Activated CD8-positive, alpha-beta memory T cell treated with anti-CD3 and anti-CD28 coated beads, Interleukin-2, amount 10 ng/mL, durations not matched to agents 7 days and 5 days (primary cell): ENCODE measurements around the gene OAS2. TPM values are rescaled to one million over a fixed set of nuclear protein-coding genes. Genes with fewer than 3 reads are reported as not detected.
"Not testable (repeated sequence)": the region's sequence is repeated elsewhere in the genome, so short reads cannot be mapped to it uniquely, and the experiment has no call there.

Experiments
- ATAC-seq: fragments of 150-1000 bp; cut with Tn5 transposase; one replicate; pipeline ENCODE4 v1.10.0; 2021; ENCODE audit warnings: moderate library complexity
- CTCF ChIA-PET: fragments of 350-600 bp; sonication (Branson Sonifier 250); formaldehyde crosslinking; loops from one replicate; lab custom pipeline; 2021; ENCODE audit warnings: antibody characterized with exemption; lab: Charles Lee
- DNase-seq: peaks from one replicate; pipeline ENCODE4 v3.0.0-alpha.2; 2020
- H3K27ac Mint-ChIP-seq: one replicate; pipeline ENCODE4 v1.8.0; 2021; ENCODE audit warnings: mild to moderate bottlenecking, mixed read lengths
- H3K27me3 Mint-ChIP-seq: one replicate; pipeline ENCODE4 v1.8.0; 2021; ENCODE audit warnings: mixed read lengths
- H3K36me3 Mint-ChIP-seq: one replicate; pipeline ENCODE4 v1.8.0; 2021; ENCODE audit warnings: mild to moderate bottlenecking, mixed read lengths
- H3K4me1 Mint-ChIP-seq: one replicate; pipeline ENCODE4 v1.8.0; 2021; ENCODE audit warnings: mixed read lengths
- H3K4me3 Mint-ChIP-seq: one replicate; pipeline ENCODE4 v1.8.0; 2021; ENCODE audit warnings: mild to moderate bottlenecking, moderate library complexity, mixed read lengths
- H3K9me3 Mint-ChIP-seq: one replicate; pipeline ENCODE4 v1.8.0; 2022; ENCODE audit warnings: low read depth, mixed read lengths
- total RNA-seq, 2 experiments: library from RNA; stranded (reverse); gene quantifications; one replicate each; pipeline ENCODE4 v1.2.3, GENCODE V29; 2021

Gene OAS2
- total RNA-seq, 2 experiments from 2014 or later = 276 to 383 TPM

DNA sequence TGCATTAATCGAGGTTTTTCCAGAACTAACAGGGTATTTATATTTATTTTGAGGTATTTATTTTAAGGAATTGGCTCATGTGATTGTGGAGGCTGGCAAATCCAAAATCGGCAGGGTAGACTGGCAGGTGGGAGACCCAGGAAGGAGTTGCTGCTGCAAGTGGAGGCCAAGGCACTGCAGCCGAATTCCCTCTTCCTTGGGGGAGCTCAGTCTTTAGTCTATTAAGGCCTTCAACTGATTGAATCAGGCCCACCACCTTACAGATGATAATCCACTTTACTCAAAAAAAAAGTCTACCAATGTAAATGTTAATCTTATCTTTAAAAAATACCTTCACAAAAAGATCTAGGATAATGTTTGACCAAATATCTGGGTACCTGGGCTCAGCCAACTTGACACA, 1.2 kb upstream of the OAS2 start:
- Mint-ChIP-seq H3K27ac (peak overlapping the region; percentile 100), H3K4me3 (no peak overlapping the region), H3K27me3 (no peaks in the 10 kb centered on the region), H3K9me3 (peaks cover under 1% of the 10 kb centered on the region), H3K4me1 (peaks cover 40% of the 10 kb centered on the region), H3K36me3 (peaks cover 57% of the 10 kb centered on the region)
- CTCF ChIA-PET = interaction anchor here (1.2 to 6.9 kb wide), 5 partner anchors 15 to 74 kb away, joined by 3 to 67 read pairs (median 12); partner anchors contain the start of genes OAS1 and OAS3
- ATAC-seq (no peak), DNase-seq (no peak)

DNA sequence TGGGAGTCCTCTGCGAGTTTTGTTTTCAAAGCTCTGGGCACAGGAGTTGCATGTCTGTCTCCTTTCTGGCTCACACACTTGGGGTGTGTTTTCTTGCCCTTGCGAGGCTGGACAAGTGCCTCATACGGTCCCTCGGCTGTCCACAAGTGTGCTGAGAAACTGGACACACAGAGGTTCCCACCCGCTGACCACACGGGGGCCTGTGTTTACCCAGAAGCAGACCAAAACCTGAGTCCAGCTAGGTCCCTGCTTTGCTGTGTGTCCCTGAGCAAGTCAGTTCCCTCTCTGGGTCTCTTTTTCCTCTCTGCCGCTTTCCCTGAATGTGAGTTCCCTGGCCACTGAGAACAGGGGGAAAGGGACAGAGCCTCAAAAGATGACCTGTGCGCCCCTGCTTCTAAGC, 678 bp upstream of the OAS2 start:
- H3K27ac Mint-ChIP-seq = peak overlapping the region; percentile 100
- peaks cover 58% of the 10 kb centered on the region for H3K36me3 Mint-ChIP-seq
- H3K4me1 Mint-ChIP-seq = peaks cover 45% of the 10 kb centered on the region

DNA sequence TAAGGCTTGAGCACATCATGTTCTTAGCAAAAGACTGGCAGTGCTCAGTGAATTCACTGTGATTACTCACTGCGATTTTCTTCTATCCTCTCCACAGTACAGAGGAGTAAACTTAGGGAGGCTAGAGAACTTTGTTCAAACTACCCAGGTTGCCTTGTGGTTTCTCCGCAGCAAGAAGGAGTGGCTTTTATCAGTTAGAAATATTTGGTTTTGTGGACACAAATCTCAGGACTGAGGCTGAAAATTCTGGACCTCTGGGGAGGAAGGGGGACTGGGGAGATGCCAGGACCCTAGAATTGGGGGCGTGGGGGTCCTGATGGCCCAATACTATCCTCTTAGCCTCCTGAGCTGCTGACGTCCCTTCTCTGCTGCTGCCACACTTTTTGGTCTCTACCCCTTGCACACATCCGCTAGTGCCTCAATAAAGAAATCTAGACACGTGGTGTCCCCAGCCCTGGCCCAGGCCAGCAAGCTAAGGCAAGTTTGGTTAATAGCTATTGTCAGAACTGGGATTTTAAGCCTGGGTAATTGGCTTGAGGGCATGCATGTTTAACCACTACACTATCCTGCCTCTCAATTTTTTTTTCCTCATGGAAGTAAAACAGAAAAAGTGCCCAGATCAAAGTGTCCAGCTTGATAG, 842 bp downstream of the OAS2 start:
- H3K4me3 Mint-ChIP-seq = peak overlapping the region; percentile 89
- H3K27ac Mint-ChIP-seq = peak overlapping the region; percentile 100
- peaks cover 11% of the 10 kb centered on the region for H3K9me3 Mint-ChIP-seq
- DNase-seq (peak; percentile 84), ATAC-seq (peak; percentile 41)
- no peaks in the 10 kb centered on the region for H3K27me3 Mint-ChIP-seq
- H3K4me1 Mint-ChIP-seq = peaks cover 56% of the 10 kb centered on the region
- H3K36me3 Mint-ChIP-seq = peaks cover 63% of the 10 kb centered on the region
- CTCF ChIA-PET = interaction anchor here (2.2 to 6.9 kb wide), 5 partner anchors 9 to 79 kb away, joined by 10 to 67 read pairs (median 12); partner anchors contain the start of gene OAS1

More for the DNA sequence above, 678 bp upstream of the OAS2 start:
- Mint-ChIP-seq H3K4me3 (peak overlapping the region; percentile 89), H3K27me3 (no peaks in the 10 kb centered on the region), H3K9me3 (peaks cover 5% of the 10 kb centered on the region)
- no peak for DNase-seq
- ATAC-seq = peak; percentile 0
- CTCF ChIA-PET = interaction anchor here (1.0 to 6.9 kb wide), 9 partner anchors 10 to 78 kb away, joined by 3 to 67 read pairs (median 10); partner anchors contain the start of genes OAS1 and OAS3

DNA sequence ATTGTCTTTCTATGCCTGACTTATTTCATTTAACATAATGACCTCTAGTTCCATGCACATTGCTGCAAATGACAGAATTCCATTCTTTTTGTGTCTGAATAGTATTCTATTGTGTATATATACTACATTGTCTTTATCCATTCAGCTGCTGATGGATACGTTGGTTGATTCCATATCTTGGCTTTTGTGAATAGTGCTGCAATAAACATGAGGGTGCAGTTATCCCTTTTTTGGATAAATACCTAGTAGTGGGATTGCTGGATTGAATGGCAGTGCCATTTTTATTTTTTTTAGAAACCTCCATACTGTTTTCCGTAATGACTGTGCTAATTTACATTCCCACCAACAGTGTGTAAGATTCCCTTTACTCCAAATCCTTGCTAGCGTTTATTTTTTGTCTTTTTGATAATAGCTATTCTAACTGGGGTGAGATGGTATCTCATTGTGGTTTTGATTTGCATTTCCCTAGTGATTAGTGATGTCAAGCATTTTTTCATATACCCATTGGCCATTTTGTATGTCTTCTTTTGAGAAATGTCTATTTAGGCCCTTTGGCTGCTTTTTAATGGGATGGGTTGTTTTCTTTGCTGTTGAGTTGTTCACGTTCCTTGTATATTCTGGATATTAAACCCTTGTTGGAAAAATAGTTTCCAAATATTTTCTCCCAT, 2.3 kb downstream of the OAS2 start:
- Mint-ChIP-seq H3K27ac (peak overlapping the region; percentile 100), H3K9me3 (peaks cover 23% of the 10 kb centered on the region), H3K4me3 (peak overlapping the region; percentile 89), H3K36me3 (peaks cover 73% of the 10 kb centered on the region), H3K27me3 (no peaks in the 10 kb centered on the region), H3K4me1 (peaks cover 62% of the 10 kb centered on the region)
- DNase-seq (no peak), ATAC-seq (no peak)
- CTCF ChIA-PET = interaction anchor here (1.4 to 6.9 kb wide), 3 partner anchors 12 to 80 kb away, joined by 4 to 67 read pairs (median 5); no protein-coding TSS in a partner anchor

DNA sequence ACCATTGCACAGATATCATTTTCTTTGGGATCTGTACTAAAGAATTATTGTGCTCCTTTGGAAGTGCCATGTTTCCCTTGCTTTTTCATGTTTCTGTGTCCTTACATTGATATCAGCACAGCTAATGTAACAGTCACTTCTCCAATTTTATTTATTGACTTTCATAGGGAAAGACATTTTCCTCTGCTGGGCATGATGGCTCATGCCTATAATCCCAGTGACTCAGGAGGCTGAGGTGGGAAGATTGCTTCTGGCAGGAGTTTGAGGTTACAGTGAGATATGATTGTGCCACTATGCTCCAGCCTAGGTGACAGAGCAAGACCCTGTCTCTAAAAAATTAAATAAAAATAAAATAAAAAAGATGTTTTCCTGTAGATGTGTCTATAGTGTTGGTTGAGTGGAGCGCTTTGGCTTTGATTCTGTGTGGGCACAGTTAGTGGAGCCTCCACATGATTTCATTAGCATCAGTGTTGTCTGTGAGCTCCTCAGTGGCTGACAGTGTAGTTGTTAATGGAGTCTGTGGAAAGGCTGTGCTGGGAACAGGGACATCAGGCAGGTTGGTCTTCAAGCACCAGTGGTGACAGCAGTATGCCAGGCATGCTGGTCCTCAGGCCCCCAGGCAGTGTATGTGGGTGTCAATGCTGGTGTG, 7.4 kb downstream of the OAS2 start:
- peaks cover 99% of the 10 kb centered on the region for H3K36me3 Mint-ChIP-seq
- peaks cover 23% of the 10 kb centered on the region for H3K9me3 Mint-ChIP-seq
- CTCF ChIA-PET = interaction anchor here (2.6 kb wide), 1 partner anchor 7 kb away, joined by 24 read pairs; no protein-coding TSS in a partner anchor
- H3K4me1 Mint-ChIP-seq = peaks cover 81% of the 10 kb centered on the region
- ATAC-seq (no peak), DNase-seq (no peak)
- H3K27ac Mint-ChIP-seq = peak overlapping the region; percentile 65
- no peak overlapping the region for H3K4me3 Mint-ChIP-seq
- no peaks in the 10 kb centered on the region for H3K27me3 Mint-ChIP-seq

DNA sequence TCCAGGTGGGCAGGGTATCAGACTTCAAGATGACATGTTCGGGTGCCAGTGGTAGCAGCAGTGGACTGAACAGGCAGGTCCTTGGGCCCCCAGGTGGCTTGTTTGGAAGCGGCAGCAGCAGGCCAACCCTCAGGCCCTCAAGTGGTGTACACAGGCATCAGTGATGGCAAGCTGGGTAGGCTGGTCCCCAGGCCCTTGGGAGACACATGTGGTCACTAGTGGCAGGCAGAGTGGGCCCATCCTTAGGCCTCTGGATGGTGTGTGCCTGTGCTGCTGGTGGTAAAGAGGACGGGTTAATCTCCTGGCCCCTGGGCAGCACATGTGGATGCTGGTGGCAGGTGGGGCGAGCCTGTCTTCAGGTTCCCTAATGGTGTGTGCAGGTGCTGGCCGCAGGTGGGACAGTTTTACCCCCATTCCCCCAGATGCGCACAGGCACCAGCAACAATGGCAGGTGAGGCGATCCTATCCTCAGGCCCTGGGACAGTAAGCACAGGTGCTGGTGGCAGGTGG, 8.0 kb downstream of the OAS2 start:
- CTCF ChIA-PET = no interaction called here
- Mint-ChIP-seq H3K36me3 (peaks cover 100% of the 10 kb centered on the region), H3K9me3 (peaks cover 23% of the 10 kb centered on the region), H3K27ac (peak overlapping the region; percentile 65), H3K4me3 (no peak overlapping the region), H3K27me3 (no peaks in the 10 kb centered on the region), H3K4me1 (peaks cover 81% of the 10 kb centered on the region)
- DNase-seq (no peak), ATAC-seq (no peak)

DNA sequence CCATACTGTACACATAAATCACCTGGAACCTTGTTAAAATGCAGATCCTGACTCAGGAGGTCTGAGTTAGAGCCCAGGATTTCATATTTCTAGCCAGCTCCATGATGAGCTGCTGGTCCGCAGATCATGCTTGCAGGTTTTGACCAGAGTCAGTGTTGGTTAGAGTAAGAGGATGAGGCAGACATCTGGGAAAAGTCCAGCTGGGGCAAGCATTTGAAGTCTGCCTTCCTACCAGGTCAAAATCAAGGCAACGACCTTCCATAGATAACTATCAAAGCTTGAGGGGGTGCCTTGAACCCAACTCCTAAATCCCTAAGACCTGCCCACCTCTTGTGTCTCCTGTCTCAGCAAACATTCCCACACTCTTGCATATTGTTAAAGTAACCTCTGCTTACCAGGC, 9.2 kb downstream of the OAS2 start:
- CTCF ChIA-PET = interaction anchor here (0.7 to 1.8 kb wide), 4 partner anchors 9 to 87 kb away, joined by 3 to 10 read pairs (median 4); partner anchors contain the start of gene OAS2
- Mint-ChIP-seq H3K9me3 (peaks cover 18% of the 10 kb centered on the region), H3K27ac (peak overlapping the region; percentile 67), H3K4me3 (no peak overlapping the region), H3K36me3 (peaks cover 100% of the 10 kb centered on the region), H3K27me3 (no peaks in the 10 kb centered on the region), H3K4me1 (peaks cover 70% of the 10 kb centered on the region)
- DNase-seq (no peak), ATAC-seq (no peak)

DNA sequence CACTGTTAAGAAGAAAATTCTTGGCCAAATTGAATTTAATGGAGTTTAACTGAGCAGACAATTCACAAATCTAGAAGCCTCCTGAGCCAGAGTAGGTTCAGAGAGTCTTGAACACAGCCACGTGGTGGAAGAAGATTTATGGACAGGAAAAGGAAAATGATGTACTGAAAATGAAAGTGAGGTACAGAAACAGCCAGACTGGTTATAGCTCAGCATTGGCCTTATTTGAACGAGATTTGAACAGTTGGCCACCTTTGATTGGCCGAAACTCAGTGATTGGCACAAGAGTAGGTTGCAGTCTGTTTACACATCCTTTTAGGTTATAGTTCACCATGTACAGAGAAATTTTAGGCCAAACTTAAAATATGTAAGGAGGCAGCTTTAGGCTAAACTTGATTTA, 9.9 kb downstream of the OAS2 start:
- DNase-seq (peak; percentile 63), ATAC-seq (peak; percentile 76)
- H3K4me3 Mint-ChIP-seq = no peak overlapping the region
- CTCF ChIA-PET = interaction anchor here (0.7 to 1.8 kb wide), 4 partner anchors 9 to 88 kb away, joined by 3 to 10 read pairs (median 4); partner anchors contain the start of gene OAS2
- no peaks in the 10 kb centered on the region for H3K27me3 Mint-ChIP-seq
- peak overlapping the region; percentile 67 for H3K27ac Mint-ChIP-seq
- peaks cover 18% of the 10 kb centered on the region for H3K9me3 Mint-ChIP-seq
- peaks cover 100% of the 10 kb centered on the region for H3K36me3 Mint-ChIP-seq
- peaks cover 70% of the 10 kb centered on the region for H3K4me1 Mint-ChIP-seq

DNA sequence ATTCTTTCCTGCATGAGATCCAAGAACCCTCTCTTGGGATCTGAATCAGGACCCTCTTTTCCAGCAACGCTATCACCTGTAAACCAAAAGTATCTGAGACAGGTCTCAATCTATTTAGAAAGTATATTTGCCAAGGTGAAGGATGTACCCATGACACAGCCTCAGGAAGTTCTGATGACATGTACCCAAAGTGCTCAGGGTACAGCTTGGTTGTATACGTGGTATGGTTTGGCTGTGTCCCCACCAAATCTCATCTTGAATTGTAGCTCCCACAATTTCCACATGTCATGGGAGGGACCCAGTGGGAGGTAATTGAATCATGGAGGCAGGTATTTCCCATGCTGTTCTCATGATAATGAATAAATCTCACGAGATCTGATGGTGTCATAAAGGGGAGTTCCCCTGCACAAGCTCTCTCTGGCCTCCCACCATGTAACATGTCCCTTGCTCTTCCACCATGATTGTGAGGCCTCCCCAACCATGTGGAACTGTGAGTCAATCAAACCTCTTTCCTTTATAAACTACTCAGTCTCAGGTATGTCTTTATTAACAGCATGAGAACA, 10.6 kb downstream of the OAS2 start:
- Mint-ChIP-seq H3K36me3 (peaks cover 99% of the 10 kb centered on the region), H3K27ac (peak overlapping the region; percentile 67), H3K9me3 (peaks cover 14% of the 10 kb centered on the region), H3K4me1 (peaks cover 68% of the 10 kb centered on the region)
- not testable (repeated sequence) for DNase-seq, H3K27me3 Mint-ChIP-seq, H3K4me3 Mint-ChIP-seq, ATAC-seq
- CTCF ChIA-PET = interaction anchor here (1.1 to 1.8 kb wide), 4 partner anchors 10 to 88 kb away, joined by 3 to 10 read pairs (median 4); partner anchors contain the start of gene OAS2

DNA sequence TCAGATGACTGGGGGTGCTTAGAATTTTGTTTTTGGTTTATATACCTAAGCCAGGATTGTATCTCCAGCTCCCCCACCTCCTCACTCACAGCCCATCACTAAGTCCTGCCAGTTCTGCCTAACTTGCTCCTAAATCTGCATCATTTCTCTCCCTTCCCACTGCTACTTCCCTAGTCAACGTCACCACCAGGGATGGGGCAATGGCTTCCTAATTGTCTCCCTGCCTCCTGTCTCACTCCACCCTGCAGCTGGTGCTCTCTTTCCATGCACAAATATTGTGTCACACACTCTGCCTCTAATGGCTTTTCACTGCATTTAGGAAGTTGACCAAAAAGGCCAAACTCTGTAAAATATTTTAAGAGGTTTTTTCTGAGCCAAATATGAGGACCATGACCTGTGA, 11.5 kb downstream of the OAS2 start:
- H3K27me3 Mint-ChIP-seq = no peaks in the 10 kb centered on the region
- ATAC-seq = no peak
- H3K27ac Mint-ChIP-seq = peak overlapping the region; percentile 36

DNA sequence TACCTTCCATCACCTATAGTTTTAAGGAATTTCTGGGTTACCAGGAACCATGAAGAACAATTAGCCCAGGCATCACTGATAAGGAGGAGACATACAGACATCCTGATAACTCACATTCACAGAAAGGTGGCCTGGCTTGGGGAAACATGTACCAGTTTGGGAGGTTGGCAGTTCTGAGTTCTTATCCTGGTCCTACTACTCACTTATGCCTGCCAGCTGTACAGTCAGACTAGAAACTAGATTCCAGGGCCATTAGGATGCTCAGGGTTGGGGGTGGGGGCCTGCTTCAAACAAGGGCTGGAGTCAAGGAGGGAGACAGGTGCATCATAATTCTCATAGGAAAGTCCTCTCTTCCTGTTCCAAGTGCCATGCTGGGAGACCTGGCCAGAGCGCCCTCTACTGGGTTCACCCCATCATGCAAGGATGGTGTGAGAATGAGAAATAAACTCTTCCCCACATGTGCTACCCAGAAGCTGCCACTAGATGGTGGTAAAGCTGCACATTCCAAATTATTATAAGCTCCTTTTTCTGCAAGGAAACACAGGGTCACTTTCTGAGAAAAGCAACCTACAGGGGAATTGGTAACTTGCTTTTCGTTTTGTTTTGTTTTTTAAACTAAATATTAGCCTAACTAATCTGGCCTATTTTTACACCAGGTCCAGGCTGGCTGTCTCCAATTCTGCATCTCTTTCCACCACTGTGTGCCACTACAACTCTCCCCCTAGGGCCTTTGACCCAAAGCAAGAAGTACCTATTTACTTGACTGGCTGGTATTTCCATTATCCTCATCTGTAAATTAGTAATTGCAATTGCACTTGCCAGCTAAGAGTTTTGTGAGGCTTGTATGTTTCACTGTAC, 14.5 kb downstream of the OAS2 start:
- Mint-ChIP-seq H3K27me3 (no peaks in the 10 kb centered on the region), H3K4me1 (peaks cover 38% of the 10 kb centered on the region), H3K27ac (peak overlapping the region; percentile 31), H3K4me3 (no peak overlapping the region), H3K36me3 (peaks cover 94% of the 10 kb centered on the region), H3K9me3 (no peaks in the 10 kb centered on the region)
- peak; percentile 71 for ATAC-seq
- DNase-seq = peak; percentile 80
- CTCF ChIA-PET = interaction anchor here (0.6 to 5.2 kb wide), 40 partner anchors 9 to 215 kb away, joined by 3 to 67 read pairs (median 4); partner anchors contain the start of genes OAS1, OAS2 and RITA1

More for the DNA sequence above, 11.5 kb downstream of the OAS2 start:
- CTCF ChIA-PET = interaction anchor here (1.2 to 5.2 kb wide), 2 partner anchors 11 to 59 kb away, joined by 3 to 67 read pairs; partner anchors contain the start of gene OAS2
- no peak overlapping the region for H3K4me3 Mint-ChIP-seq
- peaks cover 6% of the 10 kb centered on the region for H3K9me3 Mint-ChIP-seq
- peaks cover 63% of the 10 kb centered on the region for H3K4me1 Mint-ChIP-seq
- H3K36me3 Mint-ChIP-seq = peaks cover 94% of the 10 kb centered on the region
- no peak for DNase-seq
